ACC112 (cell line): ENCODE measurements around the gene SLC35D1.
A peak's percentile ranks its signal among the peaks of the same experiment; 100 is the strongest.
"Not testable (repeated sequence)": the region's sequence is repeated elsewhere in the genome, so short reads cannot be mapped to it uniquely, and the experiment has no call there.

Experiments used
- H2AFZ ChIP-seq: fragments of 200-600 bp; sonication (generic); one replicate; pipeline ENCODE4 v1.6.0; 2017; ENCODE audit warnings: antibody characterized with exemption, low read length; ENCODE audit not compliant: unreplicated experiment
- H3K27ac ChIP-seq: fragments of 200-600 bp; sonication (generic); 2 replicates; pipeline ENCODE4 v1.5.1; 2014; ENCODE audit warnings: low read depth, mild to moderate bottlenecking, antibody characterized with exemption, low read length, moderate library complexity
- H3K27me3 ChIP-seq: fragments of 200-600 bp; sonication (generic); 2 replicates; pipeline ENCODE4 v1.6.1; 2014; ENCODE audit warnings: mild to moderate bottlenecking, antibody characterized with exemption, low read length, moderate library complexity, mixed read lengths; ENCODE audit not compliant: insufficient read depth
- H3K36me3 ChIP-seq: fragments of 200-600 bp; sonication (generic); 2 replicates; pipeline ENCODE4 v1.6.1; 2016; ENCODE audit warnings: mild to moderate bottlenecking, antibody characterized with exemption, low read length, moderate library complexity, mixed read lengths; ENCODE audit not compliant: insufficient read depth
- H3K4me1 ChIP-seq: fragments of 200-600 bp; sonication (generic); one replicate; pipeline ENCODE4 v1.6.1; 2016; ENCODE audit warnings: low read length, mixed read lengths; ENCODE audit not compliant: insufficient read depth, unreplicated experiment, control insufficient read depth
- H3K4me3 ChIP-seq: fragments of 200-600 bp; sonication (generic); 2 replicates; pipeline ENCODE4 v1.5.1; 2014; ENCODE audit warnings: mild to moderate bottlenecking, low read depth, low read length
- H3K79me2 ChIP-seq: fragments of 200-600 bp; sonication (generic); one replicate; pipeline ENCODE4 v1.6.0; 2016; ENCODE audit warnings: low read length; ENCODE audit not compliant: control insufficient read depth, unreplicated experiment, insufficient read depth

The SLC35D1 gene

DNA sequence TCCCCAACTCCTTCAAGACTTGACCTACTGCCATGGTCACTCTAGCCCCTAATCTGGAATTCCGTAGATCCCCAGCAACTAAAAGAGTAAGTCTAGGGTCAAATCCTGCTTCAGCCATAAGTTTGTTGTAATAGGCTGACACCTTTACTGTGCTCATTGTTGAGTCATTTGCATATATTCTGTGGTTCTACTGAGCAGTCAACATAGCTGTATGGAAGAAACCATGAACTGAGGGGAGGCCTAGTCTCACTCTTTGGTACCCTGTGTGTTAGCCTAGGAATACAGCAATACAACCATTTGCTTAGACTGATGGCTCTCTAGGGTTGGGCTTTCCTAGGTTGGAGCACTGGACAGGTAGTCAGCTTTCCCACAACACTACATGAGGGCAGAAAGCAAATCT, 23.6 kb upstream of the SLC35D1 start:
- H3K36me3 ChIP-seq = no peaks in the 10 kb centered on the region
- no peak overlapping the region for H3K27ac ChIP-seq
- no peak overlapping the region for H3K4me3 ChIP-seq
- no peaks in the 10 kb centered on the region for H3K4me1 ChIP-seq
- H3K27me3 ChIP-seq = peaks cover 3% of the 10 kb centered on the region; the same call in 1 of the 2 replicates
- no peaks in the 10 kb centered on the region for H3K79me2 ChIP-seq
- H2AFZ ChIP-seq = no peak overlapping the region

DNA sequence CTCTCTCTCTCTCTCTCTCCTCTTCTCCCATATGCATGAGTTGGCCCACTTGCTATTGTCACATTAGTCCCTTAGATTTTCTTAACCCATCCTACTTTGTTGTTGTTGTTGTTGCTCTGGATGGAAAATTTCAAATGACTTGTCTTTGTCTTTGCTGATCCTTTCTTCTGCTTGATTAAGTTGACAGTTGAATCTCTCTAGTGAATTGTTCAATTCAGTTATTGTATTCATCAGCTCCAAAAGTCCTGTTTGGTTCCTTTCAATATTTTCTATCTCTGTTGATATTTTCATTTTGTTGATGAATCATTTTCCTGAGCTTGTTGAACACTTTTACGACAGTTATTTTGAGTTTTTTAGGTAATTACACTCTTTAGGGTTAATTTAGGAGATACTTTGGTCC, 18.8 kb upstream of the SLC35D1 start:
- Histone ChIP-seq H3K36me3 (no peaks in the 10 kb centered on the region), H3K79me2 (no peaks in the 10 kb centered on the region), H3K27me3 (peaks cover 3% of the 10 kb centered on the region; the same call in 1 of the 2 replicates), H3K4me3 (no peak overlapping the region), H2AFZ (no peak overlapping the region), H3K4me1 (no peaks in the 10 kb centered on the region), H3K27ac (no peak overlapping the region)

DNA sequence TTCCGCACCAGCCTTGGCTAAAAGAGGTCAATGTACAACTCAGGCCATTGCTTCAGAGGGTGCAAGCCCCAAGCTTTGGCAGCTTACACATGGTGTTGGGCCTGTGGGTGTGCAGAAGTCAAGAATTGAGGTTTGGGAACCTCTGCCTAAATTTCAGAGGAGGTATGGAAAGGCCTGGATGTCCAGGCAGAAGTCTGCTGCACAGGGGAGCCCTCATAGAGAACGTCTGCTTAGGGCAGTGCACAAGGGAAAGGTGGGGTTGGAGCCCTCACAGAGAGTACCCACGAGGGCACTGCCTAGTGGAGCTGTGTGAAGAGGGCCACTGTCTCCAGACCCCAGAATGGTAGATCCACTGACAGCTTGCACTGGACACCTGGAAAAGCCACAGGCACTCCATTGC, 13.7 kb upstream of the SLC35D1 start:
- H3K4me1 ChIP-seq, H3K27ac ChIP-seq, H3K36me3 ChIP-seq, H3K4me3 ChIP-seq, H3K79me2 ChIP-seq, H3K27me3 ChIP-seq, H2AFZ ChIP-seq: not testable (repeated sequence)

DNA sequence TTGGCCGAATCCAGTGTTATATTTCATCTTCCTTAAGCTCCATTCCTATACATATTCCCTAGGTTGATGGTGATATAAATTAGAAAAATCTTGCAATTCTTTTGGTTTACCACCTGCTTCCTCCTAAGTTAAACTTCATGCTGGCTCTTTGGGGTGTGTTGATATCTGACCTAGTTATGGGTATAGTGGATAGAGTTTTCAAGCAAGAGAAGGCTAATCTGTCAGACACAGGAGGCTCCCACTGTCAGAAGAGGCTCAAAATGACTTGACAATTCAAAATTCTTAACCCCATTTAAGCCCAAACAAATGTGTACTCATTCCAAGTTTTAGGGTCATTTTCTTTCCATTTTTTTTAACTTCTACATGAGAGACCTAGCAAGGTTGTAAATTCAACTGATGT, 8.5 kb upstream of the SLC35D1 start:
- no peak overlapping the region for H3K4me3 ChIP-seq
- peaks cover 31% of the 10 kb centered on the region for H3K4me1 ChIP-seq
- H3K27me3 ChIP-seq = no peaks in the 10 kb centered on the region
- H2AFZ ChIP-seq = no peak overlapping the region
- no peaks in the 10 kb centered on the region for H3K79me2 ChIP-seq
- H3K27ac ChIP-seq = no peak overlapping the region
- no peaks in the 10 kb centered on the region for H3K36me3 ChIP-seq

GRCh38 chr1:67061266-67061665, 7.3 kb upstream of the SLC35D1 start:
- peak overlapping the region; percentile 35 for H2AFZ ChIP-seq
- no peaks in the 10 kb centered on the region for H3K79me2 ChIP-seq
- H3K27me3 ChIP-seq = no peaks in the 10 kb centered on the region
- H3K36me3 ChIP-seq = no peaks in the 10 kb centered on the region
- peaks cover 31% of the 10 kb centered on the region for H3K4me1 ChIP-seq
- no peak overlapping the region for H3K4me3 ChIP-seq
- peak overlapping the region; percentile 50 for H3K27ac ChIP-seq

GRCh38 chr1:67060811-67061218, 6.9 kb upstream of the SLC35D1 start:
- Histone ChIP-seq H3K27me3 (no peaks in the 10 kb centered on the region), H3K27ac (peak overlapping the region; percentile 55), H2AFZ (peak overlapping the region; percentile 35), H3K36me3 (no peaks in the 10 kb centered on the region), H3K4me1 (peaks cover 31% of the 10 kb centered on the region), H3K79me2 (no peaks in the 10 kb centered on the region), H3K4me3 (no peak overlapping the region)

- peak overlapping the region; percentile 14 for H2AFZ ChIP-seq
Measured at GRCh38 chr1:67059346-67059745, 5.4 kb upstream of the SLC35D1 start.

DNA sequence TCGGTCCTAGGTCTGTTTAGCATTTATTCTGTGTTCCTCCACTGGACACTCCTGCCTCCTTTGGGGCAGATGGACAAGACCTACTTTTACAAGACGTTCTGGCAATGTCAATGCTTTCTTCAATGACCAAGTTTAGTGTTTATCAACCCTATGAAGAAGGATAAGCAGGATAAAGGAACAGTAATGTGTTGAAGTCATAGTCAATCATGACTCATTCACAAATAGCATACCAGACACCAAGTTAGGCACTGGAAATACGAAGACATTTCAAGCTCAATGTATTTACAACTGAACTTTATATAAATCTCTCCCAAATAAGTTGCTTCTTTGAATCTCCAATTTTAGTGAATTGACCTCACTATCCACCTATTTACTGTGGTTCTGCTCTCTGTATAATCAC, 4.8 kb upstream of the SLC35D1 start:
- Histone ChIP-seq H3K36me3 (no peaks in the 10 kb centered on the region), H3K4me1 (peaks cover 31% of the 10 kb centered on the region), H2AFZ (peak overlapping the region; percentile 14), H3K4me3 (no peak overlapping the region), H3K27me3 (no peaks in the 10 kb centered on the region), H3K79me2 (no peaks in the 10 kb centered on the region), H3K27ac (no peak overlapping the region)

More at GRCh38 chr1:67059346-67059745, 5.4 kb upstream of the SLC35D1 start:
- Histone ChIP-seq H3K79me2 (no peaks in the 10 kb centered on the region), H3K27me3 (no peaks in the 10 kb centered on the region), H3K4me3 (no peak overlapping the region), H3K36me3 (no peaks in the 10 kb centered on the region), H3K4me1 (peaks cover 31% of the 10 kb centered on the region), H3K27ac (no peak overlapping the region)

GRCh38 chr1:67058242-67058641, 4.3 kb upstream of the SLC35D1 start:
- no peaks in the 10 kb centered on the region for H3K36me3 ChIP-seq
- H3K4me3 ChIP-seq = no peak overlapping the region
- no peak overlapping the region for H3K27ac ChIP-seq
- no peak overlapping the region for H2AFZ ChIP-seq
- no peaks in the 10 kb centered on the region for H3K27me3 ChIP-seq
- H3K4me1 ChIP-seq = peaks cover 31% of the 10 kb centered on the region
- peaks cover under 1% of the 10 kb centered on the region for H3K79me2 ChIP-seq

- Histone ChIP-seq H3K4me3 (peak overlapping the region; percentile 91), H3K79me2 (peaks cover 23% of the 10 kb centered on the region), H3K27me3 (no peaks in the 10 kb centered on the region)
Measured at GRCh38 chr1:67053535-67053784, 488 bp downstream of the SLC35D1 start.

DNA sequence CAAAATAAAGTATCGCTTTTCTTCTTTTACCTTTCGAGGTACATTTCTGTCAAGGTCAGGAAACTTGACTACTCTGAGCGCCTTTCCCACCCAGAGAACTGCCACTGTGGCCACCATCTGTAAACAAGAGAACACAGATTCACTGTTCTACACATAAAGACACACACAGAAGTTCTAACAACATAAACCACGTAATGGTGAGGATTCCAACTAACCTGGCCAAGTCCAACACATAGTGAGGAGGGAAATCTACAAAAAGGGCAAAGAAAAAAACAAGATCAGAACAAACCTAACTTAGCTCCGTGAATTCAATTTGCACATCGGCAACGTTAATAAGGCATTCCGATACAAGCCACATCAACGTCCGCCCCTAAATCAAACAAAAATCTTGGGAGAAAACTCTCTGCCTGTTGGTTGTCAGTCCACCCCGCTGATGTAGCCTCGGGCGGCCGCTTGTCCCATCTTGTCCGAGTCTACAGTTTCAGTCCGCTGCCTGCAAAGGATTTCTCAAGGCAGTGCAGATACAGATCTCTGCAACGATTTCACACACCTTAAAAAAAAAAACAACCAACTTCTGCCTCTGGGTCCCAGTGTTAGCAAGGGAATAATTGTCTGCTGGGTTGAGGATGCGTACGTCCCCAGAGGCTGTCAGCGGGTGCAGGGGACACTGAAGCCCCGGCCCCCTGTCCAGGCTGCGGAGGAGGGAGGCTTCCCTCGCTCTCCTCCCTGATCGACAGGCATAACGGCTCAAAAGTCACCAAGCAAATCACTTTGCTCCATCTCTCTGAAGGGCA, 1.0 kb downstream of the SLC35D1 start:
- H3K4me1 ChIP-seq = peaks cover 12% of the 10 kb centered on the region
- H3K36me3 ChIP-seq = 0 out of 2 replicates have a peak, but pooled peaks cover 3% of the 10 kb centered on the region
- peak overlapping the region; percentile 45; the same call in 1 of the 2 replicates for H3K27ac ChIP-seq
- H3K4me3 ChIP-seq = peak overlapping the region; percentile 91
- H2AFZ ChIP-seq = peak overlapping the region; percentile 78
- H3K27me3 ChIP-seq = no peaks in the 10 kb centered on the region
- peaks cover 23% of the 10 kb centered on the region for H3K79me2 ChIP-seq

More at GRCh38 chr1:67053535-67053784, 488 bp downstream of the SLC35D1 start:
- H2AFZ ChIP-seq = peak overlapping the region; percentile 78
- peak overlapping the region; percentile 45; the same call in 1 of the 2 replicates for H3K27ac ChIP-seq
- H3K36me3 ChIP-seq = 0 out of 2 replicates have a peak, but pooled peaks cover 3% of the 10 kb centered on the region
- peaks cover 15% of the 10 kb centered on the region for H3K4me1 ChIP-seq
